ENCODE results near the gene CHDH. TPM values are rescaled to one million over a fixed set of nuclear protein-coding genes. Genes with fewer than 3 reads are reported as not detected.

The CHDH gene
- total RNA-seq, 1 experiment from 2014 or later: 28.5 TPM

DNA sequence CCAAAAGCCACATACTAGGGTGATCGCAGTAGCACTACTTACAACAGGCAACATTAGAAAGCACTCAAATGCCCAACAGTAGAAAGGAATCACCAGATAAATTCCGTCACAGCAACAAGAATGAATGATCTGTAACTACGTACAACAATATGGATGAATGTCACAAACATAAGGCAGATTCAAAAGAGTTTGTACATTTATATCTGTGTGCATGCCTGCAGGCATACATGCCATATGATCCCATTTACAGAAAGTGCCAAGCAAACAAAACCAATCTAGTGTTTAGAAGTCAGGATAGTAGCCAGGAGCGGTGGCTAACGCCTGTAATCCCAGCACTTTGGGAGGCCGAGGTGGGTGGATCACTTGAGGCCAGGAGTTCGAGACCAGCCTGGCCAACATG, 3.7 kb upstream of the CHDH start:
- Mint-ChIP-seq H3K4me1 (ENCODE audit: low read depth, unreplicated experiment) (peaks cover 12% of the 10 kb centered on the region), H3K27ac (ENCODE audit: unreplicated experiment) (no peak overlapping the region), H3K36me3 (ENCODE audit: insufficient read depth, unreplicated experiment) (peaks cover 19% of the 10 kb centered on the region), H3K27me3 (ENCODE audit: unreplicated experiment) (no peaks in the 10 kb centered on the region), H3K4me3 (ENCODE audit: low read depth, unreplicated experiment) (no peak overlapping the region), H3K9me3 (ENCODE audit: low read depth, unreplicated experiment) (no peaks in the 10 kb centered on the region)
- CTCF ChIA-PET: no interaction called here
- intact Hi-C loops (cut with micrococcal nuclease; ENCODE audit: unreplicated experiment): no loop called here
- DNase-seq: no peak
- TF ChIP-seq, protein P1, sequence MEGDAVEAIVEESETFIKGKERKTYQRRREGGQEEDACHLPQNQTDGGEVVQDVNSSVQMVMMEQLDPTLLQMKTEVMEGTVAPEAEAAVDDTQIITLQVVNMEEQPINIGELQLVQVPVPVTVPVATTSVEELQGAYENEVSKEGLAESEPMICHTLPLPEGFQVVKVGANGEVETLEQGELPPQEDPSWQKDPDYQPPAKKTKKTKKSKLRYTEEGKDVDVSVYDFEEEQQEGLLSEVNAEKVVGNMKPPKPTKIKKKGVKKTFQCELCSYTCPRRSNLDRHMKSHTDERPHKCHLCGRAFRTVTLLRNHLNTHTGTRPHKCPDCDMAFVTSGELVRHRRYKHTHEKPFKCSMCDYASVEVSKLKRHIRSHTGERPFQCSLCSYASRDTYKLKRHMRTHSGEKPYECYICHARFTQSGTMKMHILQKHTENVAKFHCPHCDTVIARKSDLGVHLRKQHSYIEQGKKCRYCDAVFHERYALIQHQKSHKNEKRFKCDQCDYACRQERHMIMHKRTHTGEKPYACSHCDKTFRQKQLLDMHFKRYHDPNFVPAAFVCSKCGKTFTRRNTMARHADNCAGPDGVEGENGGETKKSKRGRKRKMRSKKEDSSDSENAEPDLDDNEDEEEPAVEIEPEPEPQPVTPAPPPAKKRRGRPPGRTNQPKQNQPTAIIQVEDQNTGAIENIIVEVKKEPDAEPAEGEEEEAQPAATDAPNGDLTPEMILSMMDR (IDR thresholded peaks at IDR 0.05; ENCODE audit: unreplicated experiment): no peak
- BruUV-seq (replicated peaks): no TSS peak

GRCh38 chr3:53846851-53847155, 584 bp upstream of the CHDH start:
- BruUV-seq (replicated peaks): TSS peak; percentile 55
- Mint-ChIP-seq H3K27me3 (ENCODE audit: unreplicated experiment) (no peaks in the 10 kb centered on the region), H3K27ac (ENCODE audit: unreplicated experiment) (no peak overlapping the region), H3K4me3 (ENCODE audit: low read depth, unreplicated experiment) (peak overlapping the region; percentile 59), H3K9me3 (ENCODE audit: low read depth, unreplicated experiment) (no peaks in the 10 kb centered on the region), H3K4me1 (ENCODE audit: low read depth, unreplicated experiment) (peaks cover 43% of the 10 kb centered on the region), H3K36me3 (ENCODE audit: insufficient read depth, unreplicated experiment) (peaks cover 32% of the 10 kb centered on the region)
- DNase-seq: no peak
- CTCF ChIA-PET: interaction anchor here (0.6 kb wide), 2 partner anchors 110 to 848 kb away, joined by 3 read pairs; no protein-coding TSS in a partner anchor
- intact Hi-C loops (cut with micrococcal nuclease; ENCODE audit: unreplicated experiment): no loop called here
- TF ChIP-seq, protein P1 (IDR thresholded peaks at IDR 0.05; ENCODE audit: unreplicated experiment): no peak

DNA sequence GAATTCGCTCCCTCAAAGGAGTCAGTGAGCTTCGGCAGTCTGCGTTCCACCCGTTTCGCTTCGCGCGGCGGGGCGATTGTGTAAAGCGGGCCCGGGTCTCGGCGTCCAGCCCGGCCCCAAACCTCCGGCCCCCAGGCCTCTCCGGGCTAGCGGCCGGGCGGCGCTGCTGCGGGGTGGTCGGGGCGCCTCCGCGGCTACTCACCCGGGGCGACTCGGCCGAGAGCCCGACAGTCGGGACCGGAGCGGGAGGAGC, 412 bp downstream of the CHDH start:
- Mint-ChIP-seq H3K4me1 (ENCODE audit: low read depth, unreplicated experiment) (peaks cover 52% of the 10 kb centered on the region), H3K27ac (ENCODE audit: unreplicated experiment) (no peak overlapping the region), H3K9me3 (ENCODE audit: low read depth, unreplicated experiment) (no peaks in the 10 kb centered on the region), H3K27me3 (ENCODE audit: unreplicated experiment) (no peaks in the 10 kb centered on the region), H3K36me3 (ENCODE audit: insufficient read depth, unreplicated experiment) (peaks cover 32% of the 10 kb centered on the region), H3K4me3 (ENCODE audit: low read depth, unreplicated experiment) (peak overlapping the region; percentile 59)
- no peak for DNase-seq
- BruUV-seq (replicated peaks): no TSS peak
- intact Hi-C loops (cut with micrococcal nuclease; ENCODE audit: unreplicated experiment): no loop called here
- CTCF ChIA-PET: interaction anchor here (1.8 kb wide), 1 partner anchor 46 kb away, joined by 5 read pairs; the partner anchor contains the start of gene SELENOK
- TF ChIP-seq, protein P1 (IDR thresholded peaks at IDR 0.05; ENCODE audit: unreplicated experiment): no peak

GRCh38 chr3:53845103-53845880, 927 bp downstream of the CHDH start:
- no peaks in the 10 kb centered on the region for H3K9me3 Mint-ChIP-seq (ENCODE audit: low read depth, unreplicated experiment)
- peak overlapping the region; percentile 59 for H3K4me3 Mint-ChIP-seq (ENCODE audit: low read depth, unreplicated experiment)
- peak; percentile 67 for DNase-seq
- CTCF ChIA-PET: interaction anchor here (1.8 kb wide), 1 partner anchor 46 kb away, joined by 5 read pairs; the partner anchor contains the start of gene SELENOK
- BruUV-seq (replicated peaks): no TSS peak
- peaks cover 32% of the 10 kb centered on the region for H3K36me3 Mint-ChIP-seq (ENCODE audit: insufficient read depth, unreplicated experiment)
- TF ChIP-seq, protein P1 (IDR thresholded peaks at IDR 0.05; ENCODE audit: unreplicated experiment): no peak
- H3K4me1 Mint-ChIP-seq (ENCODE audit: low read depth, unreplicated experiment): peaks cover 52% of the 10 kb centered on the region
- peak overlapping the region; percentile 83 for H3K27ac Mint-ChIP-seq (ENCODE audit: unreplicated experiment)
- no peaks in the 10 kb centered on the region for H3K27me3 Mint-ChIP-seq (ENCODE audit: unreplicated experiment)
- intact Hi-C loops (cut with micrococcal nuclease; ENCODE audit: unreplicated experiment): no loop called here

Data from Calu3 (cell line).